Smooth muscle cell (in vitro differentiated cells): ENCODE measurements around the gene KLHL29. TPM values are rescaled to one million over a fixed set of nuclear protein-coding genes. Genes with fewer than 3 reads are reported as not detected.

Experiments
- DNase-seq: peaks from one replicate; lab custom pipeline; 2025; ENCODE audit not compliant: unreplicated experiment; lab: John Stamatoyannopoulos, UW
- H2AFZ ChIP-seq: fragments of 200-600 bp; sonication (generic); 2 replicates; pipeline ENCODE4 v1.6.0; 2016; ENCODE audit warnings: antibody characterized with exemption, low read depth, mild to moderate bottlenecking
- H3F3A ChIP-seq: fragments of 200-600 bp; sonication (generic); 2 replicates; pipeline ENCODE4 v1.6.0; 2017; ENCODE audit warnings: antibody characterized with exemption, low read depth
- H3K27ac ChIP-seq: fragments of 200-600 bp; sonication (generic); 2 replicates; pipeline ENCODE4 v1.5.1; 2016; ENCODE audit warnings: low read depth, mild to moderate bottlenecking
- H3K27me3 ChIP-seq: fragments of 200-600 bp; sonication (generic); 2 replicates; pipeline ENCODE4 v1.6.1; 2016; ENCODE audit warnings: low read depth, mild to moderate bottlenecking
- H3K36me3 ChIP-seq: fragments of 200-600 bp; sonication (generic); 2 replicates; pipeline ENCODE4 v1.5.1; 2016; ENCODE audit warnings: low read depth
- H3K4me1 ChIP-seq: fragments of 200-600 bp; sonication (generic); 2 replicates; pipeline ENCODE4 v1.5.1; 2016; ENCODE audit warnings: low read depth
- H3K4me2 ChIP-seq: fragments of 200-600 bp; sonication (generic); 2 replicates; pipeline ENCODE4 v1.6.0; 2016; ENCODE audit warnings: mild to moderate bottlenecking
- H3K4me3 ChIP-seq: fragments of 200-600 bp; sonication (generic); 2 replicates; pipeline ENCODE4 v1.5.1; 2016; ENCODE audit warnings: mild to moderate bottlenecking
- H3K79me2 ChIP-seq: fragments of 200-600 bp; sonication (generic); 2 replicates; pipeline ENCODE4 v1.6.0; 2016; ENCODE audit warnings: low read depth, mild to moderate bottlenecking
- H3K9ac ChIP-seq: fragments of 200-600 bp; sonication (generic); 2 replicates; pipeline ENCODE4 v1.6.0; 2016; ENCODE audit warnings: low read depth
- H3K9me3 ChIP-seq: fragments of 200-600 bp; sonication (generic); replicated peaks from 2 replicates; pipeline ENCODE4 v1.5.1; 2016; ENCODE audit warnings: low read depth
- H4K20me1 ChIP-seq: fragments of 200-600 bp; sonication (generic); 2 replicates; pipeline ENCODE4 v1.6.0; 2016; ENCODE audit warnings: low read depth
- WGBS: methylation state at CpG from one replicate; pipeline ENCODE4 v1.1.7; 2016; ENCODE audit warnings: low lambda C conversion rate; 5-methylcytosine and 5-hydroxymethylcytosine counted together
- polyA plus RNA-seq: library from polyadenylated mRNA; unstranded; fragments of >200 nt; fragmentation: Nextera tagmentation; extraction: Ambion mirVana; gene quantifications from 2 replicates; pipeline ENCODE4 v1.2.1, GENCODE V29; 2016
- total RNA-seq: library from RNA; depleted of rRNA; stranded (reverse); fragments of >200 nt; gene quantifications from 2 replicates; pipeline ENCODE4 v1.2.3, GENCODE V29; 2014
- TF ChIP-seq, protein P1 (sequence below): fragments of 200-600 bp; sonication (generic); IDR thresholded peaks from 2 replicates; pipeline ENCODE4 v1.5.1; 2017; ENCODE audit warnings: borderline replicate concordance, mild to moderate bottlenecking, antibody characterized with exemption; ENCODE audit not compliant: insufficient read depth, poor library complexity, severe bottlenecking

KLHL29 gene
- total and polyA plus RNA-seq, 2 experiments from 2014 or later = 3.1 to 6.6 TPM

DNA sequence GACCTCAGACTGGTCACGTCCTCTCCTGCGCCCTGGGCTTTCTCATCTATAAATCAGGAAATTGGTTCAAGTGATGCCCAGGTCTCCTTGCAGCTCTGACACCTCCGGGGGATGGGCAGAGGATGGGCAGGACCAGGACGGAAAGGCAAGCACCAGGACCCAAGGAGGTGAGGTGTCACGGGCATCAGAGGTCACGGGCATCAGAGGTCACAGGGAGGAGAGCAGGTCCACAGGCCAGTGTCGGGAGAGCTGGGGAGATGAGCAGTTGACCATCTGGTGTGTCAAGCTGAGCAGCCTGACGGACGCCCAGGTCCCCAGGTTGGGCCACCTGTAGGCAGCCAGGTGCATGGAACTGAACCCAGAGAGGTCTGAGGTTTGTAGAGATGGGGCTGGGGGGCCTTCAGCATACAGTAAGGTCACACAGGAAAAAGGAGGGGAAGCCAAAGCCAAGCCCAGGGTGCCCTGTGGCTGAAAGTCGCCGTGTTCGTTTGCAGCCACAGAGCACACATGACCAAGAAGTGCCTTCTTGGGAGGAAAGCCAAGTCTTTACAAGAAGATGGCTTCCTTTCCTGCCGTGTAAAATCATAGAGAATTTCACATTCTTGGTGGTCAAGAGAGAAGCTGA, 301.5 kb downstream of the KLHL29 start:
- WGBS = 94% methylated on average over 13 of the region's 13 CpGs
- H3K9me3 ChIP-seq = no peaks in the 10 kb centered on the region
- no peak overlapping the region for H3K27ac ChIP-seq

GRCh38 chr2:23687214-23687613, 302.2 kb downstream of the KLHL29 start:
- Histone ChIP-seq H3K4me3 (no peak overlapping the region), H3K4me1 (peaks cover 5% of the 10 kb centered on the region), H3K9ac (no peak overlapping the region), H3K4me2 (no peak overlapping the region), H4K20me1 (no peaks in the 10 kb centered on the region), H3K79me2 (no peaks in the 10 kb centered on the region), H2AFZ (no peak overlapping the region), H3K9me3 (no peaks in the 10 kb centered on the region), H3K27me3 (no peaks in the 10 kb centered on the region), H3K36me3 (no peaks in the 10 kb centered on the region), H3K27ac (no peak overlapping the region), H3F3A (no peaks in the 10 kb centered on the region)
- DNase-seq = no peak
- TF ChIP-seq, protein P1, sequence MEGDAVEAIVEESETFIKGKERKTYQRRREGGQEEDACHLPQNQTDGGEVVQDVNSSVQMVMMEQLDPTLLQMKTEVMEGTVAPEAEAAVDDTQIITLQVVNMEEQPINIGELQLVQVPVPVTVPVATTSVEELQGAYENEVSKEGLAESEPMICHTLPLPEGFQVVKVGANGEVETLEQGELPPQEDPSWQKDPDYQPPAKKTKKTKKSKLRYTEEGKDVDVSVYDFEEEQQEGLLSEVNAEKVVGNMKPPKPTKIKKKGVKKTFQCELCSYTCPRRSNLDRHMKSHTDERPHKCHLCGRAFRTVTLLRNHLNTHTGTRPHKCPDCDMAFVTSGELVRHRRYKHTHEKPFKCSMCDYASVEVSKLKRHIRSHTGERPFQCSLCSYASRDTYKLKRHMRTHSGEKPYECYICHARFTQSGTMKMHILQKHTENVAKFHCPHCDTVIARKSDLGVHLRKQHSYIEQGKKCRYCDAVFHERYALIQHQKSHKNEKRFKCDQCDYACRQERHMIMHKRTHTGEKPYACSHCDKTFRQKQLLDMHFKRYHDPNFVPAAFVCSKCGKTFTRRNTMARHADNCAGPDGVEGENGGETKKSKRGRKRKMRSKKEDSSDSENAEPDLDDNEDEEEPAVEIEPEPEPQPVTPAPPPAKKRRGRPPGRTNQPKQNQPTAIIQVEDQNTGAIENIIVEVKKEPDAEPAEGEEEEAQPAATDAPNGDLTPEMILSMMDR = no peak
- 94% methylated on average over 9 of the region's 9 CpGs for WGBS

More for the DNA sequence above, 301.5 kb downstream of the KLHL29 start:
- H3K4me2 ChIP-seq = no peak overlapping the region
- H3K36me3 ChIP-seq = no peaks in the 10 kb centered on the region
- no peak overlapping the region for H2AFZ ChIP-seq
- H3K9ac ChIP-seq = no peak overlapping the region
- H3F3A ChIP-seq = no peaks in the 10 kb centered on the region
- no peaks in the 10 kb centered on the region for H4K20me1 ChIP-seq
- TF ChIP-seq, protein P1 = no peak
- H3K4me1 ChIP-seq = peaks cover 5% of the 10 kb centered on the region
- DNase-seq = no peak
- no peaks in the 10 kb centered on the region for H3K79me2 ChIP-seq
- no peak overlapping the region for H3K4me3 ChIP-seq
- no peaks in the 10 kb centered on the region for H3K27me3 ChIP-seq

DNA sequence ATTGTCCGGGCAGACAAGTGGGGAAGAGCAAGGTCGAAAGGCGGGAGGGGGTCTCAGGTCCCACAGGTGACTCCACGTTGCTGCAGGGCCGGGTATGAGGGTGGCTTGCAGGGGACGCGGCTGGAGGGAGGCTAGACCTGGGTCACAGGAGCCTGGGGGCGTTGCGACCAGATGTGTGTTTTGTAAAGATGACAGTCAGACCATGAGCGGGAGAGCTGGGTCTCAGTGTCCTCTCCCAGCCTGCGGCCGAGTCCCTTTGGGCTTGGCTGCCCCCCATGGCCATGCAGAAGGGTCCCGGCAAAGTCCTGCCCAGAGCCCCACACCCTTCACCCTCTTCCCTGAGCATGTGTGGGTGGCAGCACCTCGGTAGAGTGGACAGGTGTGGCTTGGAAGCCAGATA, 302.7 kb downstream of the KLHL29 start:
- TF ChIP-seq, protein P1 = no peak
- Histone ChIP-seq H3K4me2 (no peak overlapping the region), H3K27ac (no peak overlapping the region), H3K9me3 (no peaks in the 10 kb centered on the region), H3K79me2 (no peaks in the 10 kb centered on the region), H2AFZ (no peak overlapping the region), H3K9ac (no peak overlapping the region), H3K36me3 (no peaks in the 10 kb centered on the region), H3K27me3 (no peaks in the 10 kb centered on the region), H3F3A (no peaks in the 10 kb centered on the region), H4K20me1 (no peaks in the 10 kb centered on the region), H3K4me3 (no peak overlapping the region), H3K4me1 (peaks cover 5% of the 10 kb centered on the region)
- WGBS = 96% methylated on average over 14 of the region's 14 CpGs
- no peak for DNase-seq

DNA sequence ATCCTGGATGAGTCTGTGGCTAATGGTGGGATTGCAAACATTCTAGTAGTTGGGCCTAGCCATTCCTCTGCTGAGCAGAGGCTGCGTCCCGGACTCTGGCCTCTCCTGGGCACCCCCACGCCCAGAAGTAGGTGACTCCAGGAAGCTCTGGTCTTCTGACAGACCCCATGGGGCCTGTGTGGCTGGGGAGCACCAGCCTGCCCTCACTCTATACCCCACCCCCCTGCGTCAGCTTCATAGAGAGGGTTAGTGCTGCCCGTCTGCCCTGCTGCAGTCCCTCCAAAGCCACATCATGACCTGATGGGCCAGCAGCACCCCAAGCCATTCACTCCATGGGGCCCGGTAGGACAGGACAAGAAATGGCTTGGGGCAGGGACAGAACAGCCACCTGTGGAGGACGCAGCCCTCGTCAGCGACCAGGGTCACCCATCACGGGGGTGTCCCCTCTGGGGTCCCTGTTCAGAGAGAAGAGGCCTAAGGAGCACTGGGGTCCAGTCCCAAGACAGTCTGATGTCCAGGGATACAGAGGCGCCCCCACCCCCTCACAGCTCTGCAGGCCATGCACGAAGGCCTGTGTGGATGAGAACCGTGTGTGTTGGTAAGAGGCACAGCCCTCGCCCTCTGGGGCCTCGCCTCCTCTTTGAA, 303.6 kb downstream of the KLHL29 start:
- Histone ChIP-seq H3K27ac (no peak overlapping the region), H3K36me3 (no peaks in the 10 kb centered on the region), H4K20me1 (no peaks in the 10 kb centered on the region), H3K4me2 (no peak overlapping the region), H3K4me3 (no peak overlapping the region), H3K4me1 (peaks cover 5% of the 10 kb centered on the region), H3K9me3 (no peaks in the 10 kb centered on the region), H3K27me3 (no peaks in the 10 kb centered on the region), H3K79me2 (no peaks in the 10 kb centered on the region), H3K9ac (no peak overlapping the region), H3F3A (no peaks in the 10 kb centered on the region), H2AFZ (no peak overlapping the region)
- WGBS = 85% methylated on average over 15 of the region's 15 CpGs
- no peak for DNase-seq
- TF ChIP-seq, protein P1 = no peak
